HepG2 (cell line): ENCODE measurements around the gene CPT1C. TPM values are rescaled to one million over a fixed set of nuclear protein-coding genes. Genes with fewer than 3 reads are reported as not detected.

Experiments used
- ATAC-seq: fragments of 200-7000 bp; cut with Tn5 transposase; 3 replicates; pipeline ENCODE4 v1.9.1; 2020; ENCODE audit warnings: mild to moderate bottlenecking, moderate library complexity
- BruUV-seq: library from RNA; stranded (reverse); fragments of 400-500 nt; replicated peaks from 2 replicates; lab custom pipeline; 2021; lab: Mats Ljungman, UMichigan
- CTCF ChIA-PET: fragments of 300-600 bp; formaldehyde crosslinking; extraction: SDS; loops from one replicate; lab custom pipeline; 2021; ENCODE audit warnings: low total read pairs, inconsistent platforms, low intra/inter-chr PET ratio; lab: Yijun Ruan, JAX
- POLR2A ChIA-PET: fragments of 350-600 bp; sonication (Branson Sonifier 250); formaldehyde crosslinking; loops from one replicate; lab custom pipeline; 2020; ENCODE audit warnings: antibody characterized with exemption, inconsistent platforms; lab: Yijun Ruan, JAX
- DNase-seq: peaks from one replicate; pipeline ENCODE4 v3.0.0-alpha.2; 2015; ENCODE audit warnings: low spot score
- FAIRE-seq: peaks from 3 replicates; lab custom pipeline; 2011; peaks lifted over from hg19 to GRCh38; lab: Jason Lieb, UNC
- H2AFZ ChIP-seq: one replicate; pipeline ENCODE4 v1.6.1; 2011; ENCODE audit warnings: low read length, inconsistent platforms
- H3K27ac ChIP-seq: fragments of 300-600 bp; 3 replicates; pipeline ENCODE4 v1.8.0; 2011; ENCODE audit warnings: mixed run types, mild to moderate bottlenecking, mixed read lengths, low read length, inconsistent platforms; ENCODE audit not compliant: insufficient read depth; ENCODE audit errors: extremely low read length
- H3K27me3 ChIP-seq, 2 experiments: fragments of 200-600 bp in 1 of 2; 2 replicates in 1 of 2; 3 replicates in 1 of 2; pipeline versions ENCODE4 v1.6.0 to v1.8.0; 2011; ENCODE audit warnings: low read length in 2 of 2, mild to moderate bottlenecking in 2 of 2, moderate library complexity in 2 of 2, inconsistent platforms in 1 of 2; ENCODE audit not compliant: insufficient read depth in 2 of 2, control insufficient read depth in 1 of 2
- H3K36me3 ChIP-seq, 2 experiments: fragments of 200-600 bp in 1 of 2; replicated peaks in 1 of 2; 2 replicates in 1 of 2; 3 replicates in 1 of 2; pipeline versions ENCODE4 v1.5.1 to v1.8.0; 2011; ENCODE audit warnings: low read length in 2 of 2, inconsistent platforms in 1 of 2; ENCODE audit not compliant: insufficient read depth in 2 of 2, control insufficient read depth in 1 of 2
- H3K4me1 ChIP-seq: 2 replicates; pipeline ENCODE4 v1.5.1; 2012; ENCODE audit warnings: low read length, inconsistent platforms; ENCODE audit not compliant: insufficient read depth
- H3K4me2 ChIP-seq: 2 replicates; pipeline ENCODE4 v1.6.0; 2011; ENCODE audit warnings: low read depth, low read length, inconsistent platforms
- H3K4me3 ChIP-seq, 3 experiments: fragments of 200-600 bp in 1 of 3; sonication (generic), shearing (Covaris generic) in 1 of 3; replicated peaks in 1 of 3; 2 replicates each; pipeline ENCODE4 v1.5.1; 2011 to 2016; ENCODE audit warnings: low read length in 3 of 3, inconsistent platforms in 2 of 3, low read depth in 2 of 3, mild to moderate bottlenecking in 2 of 3, control low read depth in 1 of 3, mixed read lengths in 1 of 3; ENCODE audit not compliant: insufficient read depth in 1 of 3
- H3K79me2 ChIP-seq: one replicate; pipeline ENCODE4 v1.6.1; 2011; ENCODE audit warnings: low read length, inconsistent platforms; ENCODE audit not compliant: insufficient read depth
- H3K9ac ChIP-seq: 2 replicates; pipeline ENCODE4 v1.6.0; 2011; ENCODE audit warnings: mild to moderate bottlenecking, low read depth, low read length, inconsistent platforms; ENCODE audit not compliant: insufficient read depth
- H3K9me3 ChIP-seq: 2 replicates; pipeline ENCODE4 v1.5.1; 2012; ENCODE audit warnings: mild to moderate bottlenecking, low read length
- H4K20me1 ChIP-seq: 2 replicates; pipeline ENCODE4 v1.6.0; 2011; ENCODE audit warnings: inconsistent platforms, mild to moderate bottlenecking, low read length, moderate library complexity; ENCODE audit not compliant: insufficient read depth
- ATAD3A ChIP-seq: sonication (generic); formaldehyde crosslinking; IDR thresholded peaks from 2 replicates; pipeline ENCODE4 v1.4.0; 2020; ENCODE audit warnings: missing genetic modification reagents
- CEBPG ChIP-seq: IDR thresholded peaks from 2 replicates; pipeline ENCODE4 v1.6.1; 2016
- EEA1 ChIP-seq: sonication (generic); formaldehyde crosslinking; IDR thresholded peaks from 2 replicates; pipeline ENCODE4 v1.5.1; 2020; ENCODE audit warnings: mild to moderate bottlenecking, missing genetic modification reagents, borderline replicate concordance
- RBFOX2 ChIP-seq: fragments of 200-400 bp; formaldehyde crosslinking; IDR thresholded peaks from 2 replicates; pipeline ENCODE4 v1.6.1; 2017; ENCODE audit warnings: low read depth, mild to moderate bottlenecking, low read length
- SALL2 ChIP-seq: sonication (generic); formaldehyde crosslinking; IDR thresholded peaks from 2 replicates; pipeline ENCODE4 v1.8.1; 2023; ENCODE audit warnings: mild to moderate bottlenecking, missing genetic modification reagents, inconsistent platforms
- SSRP1 ChIP-seq: IDR thresholded peaks from 2 replicates; pipeline ENCODE4 v1.6.1; 2016; ENCODE audit warnings: control low read depth
- ZFY ChIP-seq: sonication (generic); formaldehyde crosslinking; IDR thresholded peaks from 2 replicates; pipeline ENCODE4 v1.4.0; 2020; ENCODE audit warnings: missing genetic modification reagents
- ZNF34 ChIP-seq: sonication (generic); formaldehyde crosslinking; IDR thresholded peaks from 2 replicates; pipeline ENCODE4 v1.4.0; 2020; ENCODE audit warnings: mild to moderate bottlenecking, missing genetic modification reagents, borderline replicate concordance
- WGBS: methylation state at CpG from one replicate; pipeline ENCODE4 v1.1.6; 2017; ENCODE audit warnings: low lambda C conversion rate; 5-methylcytosine and 5-hydroxymethylcytosine counted together
- in situ Hi-C: cut with HindIII; loops from 2 replicates; pipeline ENCODE4 v1.10.0; 2017; ENCODE audit warnings: low pct_unique_long_range_greater_than_20kb; ENCODE audit not compliant: extremely low pct_ligation_motif_present
- intact Hi-C: fragments of 100-400 bp; cut with micrococcal nuclease; formaldehyde crosslinking; loops from one replicate; pipeline ENCODE4 v1.10.0; 2022; ENCODE audit not compliant: unreplicated experiment
- polyA plus RNA-seq, 8 experiments: library from polyadenylated mRNA; depleted of rRNA in 3 of 8; stranded (reverse) in 7 of 8; unstranded in 1 of 8; fragments of >200 nt; fragmentation: Illumina TruSeq in 4 of 8; extraction: Trizol in 4 of 8; gene quantifications; 2 replicates each; pipeline versions ENCODE4 v1.2.1 to v1.2.3, GENCODE V29; 2011 to 2016; ENCODE audit warnings: low read depth in 4 of 8, missing spikeins in 1 of 8, mixed read lengths in 1 of 8; ENCODE audit not compliant: insufficient read depth in 1 of 8
- total RNA-seq, 5 experiments: library from RNA; depleted of rRNA; stranded (reverse); fragments of >200 nt; fragmentation: Illumina TruSeq; extraction: Trizol; gene quantifications; 2 replicates each; pipeline ENCODE4 v1.2.3, GENCODE V29; 2016; ENCODE audit warnings: low read depth in 1 of 5
- TF ChIP-seq, protein P1 (sequence below): sonication (generic); formaldehyde crosslinking; conservative IDR thresholded peaks from 2 replicates; pipeline ENCODE4 v1.4.0; 2020; ENCODE audit warnings: missing genetic modification reagents
- TF ChIP-seq, protein P2 (sequence below): sonication (generic); formaldehyde crosslinking; IDR thresholded peaks from 2 replicates; pipeline ENCODE4 v1.4.0; 2020; ENCODE audit warnings: missing genetic modification reagents
- TF ChIP-seq, protein P3 (sequence below): IDR thresholded peaks from 2 replicates; pipeline ENCODE4 v1.6.1; 2016; ENCODE audit warnings: missing genetic modification reagents, missing compliant biosample characterization

CPT1C gene
- total and polyA plus RNA-seq, 2 of the 13 experiments (the other 11 are each of a cell fraction or from before 2014, with no cell fraction given), result 0.18 TPM; not detected in 1

DNA sequence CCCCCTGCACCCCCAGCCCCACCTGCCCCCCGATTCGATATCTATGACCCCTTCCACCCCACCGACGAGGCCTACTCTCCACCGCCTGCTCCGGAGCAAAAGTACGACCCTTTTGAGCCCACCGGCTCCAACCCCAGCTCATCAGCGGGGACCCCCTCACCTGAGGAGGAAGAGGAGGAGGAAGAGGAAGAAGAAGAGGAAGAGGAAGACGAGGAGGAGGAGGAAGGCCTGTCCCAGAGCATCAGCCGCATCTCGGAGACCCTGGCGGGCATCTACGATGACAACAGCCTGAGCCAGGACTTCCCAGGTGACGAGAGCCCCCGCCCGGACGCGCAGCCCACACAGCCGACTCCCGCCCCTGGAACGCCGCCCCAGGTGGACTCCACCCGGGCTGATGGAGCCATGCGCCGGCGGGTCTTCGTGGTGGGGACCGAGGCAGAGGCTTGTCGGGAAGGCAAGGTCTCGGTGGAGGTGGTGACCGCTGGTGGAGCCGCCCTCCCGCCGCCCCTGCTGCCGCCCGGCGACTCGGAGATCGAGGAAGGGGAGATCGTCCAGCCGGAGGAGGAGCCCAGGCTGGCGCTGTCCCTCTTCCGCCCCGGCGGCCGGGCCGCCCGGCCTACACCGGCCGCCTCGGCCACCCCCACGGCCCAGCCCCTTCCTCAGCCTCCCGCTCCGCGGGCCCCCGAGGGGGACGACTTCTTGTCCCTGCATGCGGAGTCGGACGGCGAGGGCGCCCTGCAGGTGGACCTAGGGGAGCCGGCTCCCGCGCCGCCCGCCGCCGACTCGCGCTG is 39.7 kb upstream of the CPT1C start:
- H3K79me2 ChIP-seq, result no peaks in the 10 kb centered on the region
- no TSS peak for BruUV-seq
- H4K20me1 ChIP-seq, result no peaks in the 10 kb centered on the region

DNA sequence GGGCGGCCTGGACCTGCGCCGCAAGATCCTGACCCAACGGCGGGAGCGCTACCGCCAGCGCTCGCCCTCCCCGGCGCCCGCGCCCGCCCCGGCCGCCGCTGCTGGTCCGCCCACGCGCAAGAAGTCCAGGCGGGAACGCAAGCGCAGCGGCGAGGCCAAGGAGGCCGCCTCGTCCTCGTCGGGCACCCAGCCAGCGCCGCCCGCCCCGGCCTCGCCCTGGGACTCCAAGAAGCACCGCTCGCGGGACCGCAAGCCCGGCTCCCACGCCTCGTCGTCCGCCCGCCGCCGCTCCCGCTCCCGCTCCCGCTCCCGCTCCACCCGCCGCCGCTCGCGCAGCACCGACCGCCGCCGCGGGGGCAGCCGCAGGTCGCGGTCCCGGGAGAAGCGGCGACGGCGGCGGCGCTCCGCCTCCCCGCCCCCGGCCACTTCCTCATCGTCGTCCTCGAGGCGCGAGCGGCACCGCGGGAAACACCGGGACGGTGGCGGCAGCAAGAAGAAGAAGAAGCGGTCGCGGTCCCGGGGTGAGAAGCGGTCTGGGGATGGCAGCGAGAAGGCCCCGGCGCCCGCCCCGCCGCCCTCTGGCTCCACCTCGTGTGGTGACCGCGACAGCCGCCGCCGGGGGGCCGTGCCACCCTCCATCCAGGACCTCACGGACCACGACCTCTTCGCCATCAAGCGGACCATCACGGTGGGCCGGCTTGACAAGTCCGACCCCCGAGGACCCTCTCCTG is 38.9 kb upstream of the CPT1C start:
- in situ Hi-C loops, result no loop called here
- H3K9ac ChIP-seq, result no peak overlapping the region
- CTCF ChIA-PET, result no interaction called here
- H3K4me1 ChIP-seq, result peaks cover 15% of the 10 kb centered on the region
- WGBS, result 98% methylated on average over 104 of the region's 110 CpGs
- no peak overlapping the region for H3K27ac ChIP-seq
- DNase-seq (no peak), ATAC-seq (no peak), FAIRE-seq (no peak)
- peaks cover 32 to 47% of the 10 kb centered on the region in 2 experiments; a peak in 4 of 5 replicates for H3K36me3 ChIP-seq
- H2AFZ ChIP-seq, result no peak overlapping the region
- intact Hi-C loops, result no loop called here
- no peak overlapping the region for H3K4me2 ChIP-seq
- H4K20me1 ChIP-seq, result no peaks in the 10 kb centered on the region
- POLR2A ChIA-PET, result no interaction called here
- no peaks in the 10 kb centered on the region for H3K79me2 ChIP-seq
- no peak overlapping the region for H3K4me3 ChIP-seq
- no peaks in the 10 kb centered on the region for H3K9me3 ChIP-seq
- H3K27me3 ChIP-seq, result no peaks in the 10 kb centered on the region
- no TSS peak for BruUV-seq
- TF ChIP-seq, protein P1, sequence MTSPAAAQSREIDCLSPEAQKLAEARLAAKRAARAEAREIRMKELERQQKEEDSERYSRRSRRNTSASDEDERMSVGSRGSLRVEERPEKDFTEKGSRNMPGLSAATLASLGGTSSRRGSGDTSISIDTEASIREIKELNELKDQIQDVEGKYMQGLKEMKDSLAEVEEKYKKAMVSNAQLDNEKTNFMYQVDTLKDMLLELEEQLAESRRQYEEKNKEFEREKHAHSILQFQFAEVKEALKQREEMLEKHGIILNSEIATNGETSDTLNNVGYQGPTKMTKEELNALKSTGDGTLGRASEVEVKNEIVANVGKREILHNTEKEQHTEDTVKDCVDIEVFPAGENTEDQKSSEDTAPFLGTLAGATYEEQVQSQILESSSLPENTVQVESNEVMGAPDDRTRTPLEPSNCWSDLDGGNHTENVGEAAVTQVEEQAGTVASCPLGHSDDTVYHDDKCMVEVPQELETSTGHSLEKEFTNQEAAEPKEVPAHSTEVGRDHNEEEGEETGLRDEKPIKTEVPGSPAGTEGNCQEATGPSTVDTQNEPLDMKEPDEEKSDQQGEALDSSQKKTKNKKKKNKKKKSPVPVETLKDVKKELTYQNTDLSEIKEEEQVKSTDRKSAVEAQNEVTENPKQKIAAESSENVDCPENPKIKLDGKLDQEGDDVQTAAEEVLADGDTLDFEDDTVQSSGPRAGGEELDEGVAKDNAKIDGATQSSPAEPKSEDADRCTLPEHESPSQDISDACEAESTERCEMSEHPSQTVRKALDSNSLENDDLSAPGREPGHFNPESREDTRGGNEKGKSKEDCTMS (CRISPR knock-in tag), result no peak
- TF ChIP-seq ATAD3A (CRISPR knock-in tag), result no peak
- TF ChIP-seq ZFY (CRISPR knock-in tag), result no peak
- no peak for TF ChIP-seq SALL2 (CRISPR knock-in tag)
- TF ChIP-seq, protein P2, sequence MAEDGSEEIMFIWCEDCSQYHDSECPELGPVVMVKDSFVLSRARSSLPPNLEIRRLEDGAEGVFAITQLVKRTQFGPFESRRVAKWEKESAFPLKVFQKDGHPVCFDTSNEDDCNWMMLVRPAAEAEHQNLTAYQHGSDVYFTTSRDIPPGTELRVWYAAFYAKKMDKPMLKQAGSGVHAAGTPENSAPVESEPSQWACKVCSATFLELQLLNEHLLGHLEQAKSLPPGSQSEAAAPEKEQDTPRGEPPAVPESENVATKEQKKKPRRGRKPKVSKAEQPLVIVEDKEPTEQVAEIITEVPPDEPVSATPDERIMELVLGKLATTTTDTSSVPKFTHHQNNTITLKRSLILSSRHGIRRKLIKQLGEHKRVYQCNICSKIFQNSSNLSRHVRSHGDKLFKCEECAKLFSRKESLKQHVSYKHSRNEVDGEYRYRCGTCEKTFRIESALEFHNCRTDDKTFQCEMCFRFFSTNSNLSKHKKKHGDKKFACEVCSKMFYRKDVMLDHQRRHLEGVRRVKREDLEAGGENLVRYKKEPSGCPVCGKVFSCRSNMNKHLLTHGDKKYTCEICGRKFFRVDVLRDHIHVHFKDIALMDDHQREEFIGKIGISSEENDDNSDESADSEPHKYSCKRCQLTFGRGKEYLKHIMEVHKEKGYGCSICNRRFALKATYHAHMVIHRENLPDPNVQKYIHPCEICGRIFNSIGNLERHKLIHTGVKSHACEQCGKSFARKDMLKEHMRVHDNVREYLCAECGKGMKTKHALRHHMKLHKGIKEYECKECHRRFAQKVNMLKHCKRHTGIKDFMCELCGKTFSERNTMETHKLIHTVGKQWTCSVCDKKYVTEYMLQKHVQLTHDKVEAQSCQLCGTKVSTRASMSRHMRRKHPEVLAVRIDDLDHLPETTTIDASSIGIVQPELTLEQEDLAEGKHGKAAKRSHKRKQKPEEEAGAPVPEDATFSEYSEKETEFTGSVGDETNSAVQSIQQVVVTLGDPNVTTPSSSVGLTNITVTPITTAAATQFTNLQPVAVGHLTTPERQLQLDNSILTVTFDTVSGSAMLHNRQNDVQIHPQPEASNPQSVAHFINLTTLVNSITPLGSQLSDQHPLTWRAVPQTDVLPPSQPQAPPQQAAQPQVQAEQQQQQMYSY (CRISPR knock-in tag), result no peak
- TF ChIP-seq EEA1 (CRISPR knock-in tag), result no peak
- no peak for TF ChIP-seq ZNF34
- no peak for TF ChIP-seq CEBPG (CRISPR knock-in tag)
- TF ChIP-seq, protein P3, sequence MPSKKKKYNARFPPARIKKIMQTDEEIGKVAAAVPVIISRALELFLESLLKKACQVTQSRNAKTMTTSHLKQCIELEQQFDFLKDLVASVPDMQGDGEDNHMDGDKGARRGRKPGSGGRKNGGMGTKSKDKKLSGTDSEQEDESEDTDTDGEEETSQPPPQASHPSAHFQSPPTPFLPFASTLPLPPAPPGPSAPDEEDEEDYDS (CRISPR knock-in tag), result no peak

More for the DNA sequence above, 39.7 kb upstream of the CPT1C start:
- Histone ChIP-seq H3K36me3 (peaks cover 31 to 46% of the 10 kb centered on the region in 2 experiments; a peak in 4 of 5 replicates), H3K4me2 (no peak overlapping the region), H3K4me1 (peaks cover 17% of the 10 kb centered on the region), H3K9ac (no peak overlapping the region), H3K9me3 (no peaks in the 10 kb centered on the region), H3K27me3 (no peaks in the 10 kb centered on the region), H3K27ac (no peak overlapping the region), H3K4me3 (no peak overlapping the region), H2AFZ (no peak overlapping the region)
- intact Hi-C loops (no loop called here), in situ Hi-C loops (no loop called here)
- no peak for ATAC-seq
- ChIA-PET CTCF (no interaction called here), POLR2A (no interaction called here)
- TF ChIP-seq SSRP1 (no peak), RBFOX2 (peak; percentile 33; the same call in 1 of the 2 replicates)
- no peak for DNase-seq
- no peak for FAIRE-seq
- 99% methylated on average over 68 of the region's 72 CpGs for WGBS
